NCI-H187 (cell line): ENCODE data around the gene BCAT1.
"Not testable (repeated sequence)": the region's sequence is repeated elsewhere in the genome, so short reads cannot be mapped to it uniquely, and the experiment has no call there.

Experiments
- DNase-seq, 2 experiments: peaks; one replicate each; lab custom pipeline; 2025; lab: John Stamatoyannopoulos, UW

Gene BCAT1

DNA sequence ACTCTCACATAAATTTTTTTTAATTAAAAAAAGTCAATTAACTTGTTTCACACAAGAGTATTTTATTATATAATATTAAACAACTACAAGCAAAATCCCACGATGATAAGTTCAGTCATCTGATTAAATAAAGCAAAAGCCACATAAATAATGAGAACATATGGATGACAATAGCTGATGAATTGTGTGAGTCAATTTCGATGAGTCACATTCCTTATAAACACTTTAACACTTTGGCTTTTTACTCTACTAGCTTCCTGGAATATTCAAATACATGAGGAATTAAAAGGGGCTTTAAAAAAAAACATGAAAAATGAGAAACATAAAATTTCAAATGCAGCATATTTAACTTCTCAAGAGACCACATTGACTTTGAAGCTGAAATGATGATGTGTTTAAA lies 95.3 kb downstream of the BCAT1 start:
- no peak for DNase-seq

- no peak for DNase-seq
These were observed 95.8 kb downstream of the BCAT1 start for GRCh38 chr12:24853094-24853493.

DNA sequence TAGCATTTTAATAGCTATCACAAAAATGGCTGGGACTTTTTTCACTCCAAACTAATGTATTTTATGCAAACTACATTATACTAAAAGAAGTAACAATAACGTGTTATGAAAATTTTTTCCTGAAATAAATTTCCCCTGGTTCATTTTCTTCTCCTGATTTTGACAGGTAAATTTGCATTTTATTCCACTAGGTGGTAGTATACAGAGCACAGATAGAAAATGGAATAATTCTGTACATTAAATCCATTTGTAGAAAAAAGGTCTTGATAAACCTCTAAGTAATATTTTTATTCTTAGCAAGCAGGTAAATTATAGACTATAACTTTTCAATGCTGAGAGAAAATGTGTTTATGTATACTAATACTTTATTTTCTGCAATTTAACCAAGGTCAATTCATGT lies 96.5 kb downstream of the BCAT1 start:
- no peak for DNase-seq

- not testable (repeated sequence) for DNase-seq
These were observed 97.0 kb downstream of the BCAT1 start for GRCh38 chr12:24851883-24852282.

DNA sequence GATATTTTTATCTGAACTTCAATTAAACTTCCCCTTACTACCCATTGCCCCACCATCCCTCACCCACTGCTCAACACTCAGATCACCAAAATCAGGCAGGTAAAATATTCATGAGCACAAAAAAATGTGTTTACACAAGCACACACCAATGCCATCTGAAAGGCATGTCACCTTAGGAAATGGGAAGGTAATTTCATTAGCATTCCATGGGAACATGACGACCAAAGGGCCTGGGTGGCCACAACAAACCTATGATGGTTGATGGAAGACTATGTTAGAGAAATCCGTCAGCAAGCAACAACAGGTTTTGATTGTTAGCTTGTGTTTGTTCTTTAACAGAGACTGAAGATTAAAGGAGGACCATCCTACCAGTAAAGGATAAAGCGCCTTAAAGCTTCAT lies 97.6 kb downstream of the BCAT1 start:
- DNase-seq = no peak

DNA sequence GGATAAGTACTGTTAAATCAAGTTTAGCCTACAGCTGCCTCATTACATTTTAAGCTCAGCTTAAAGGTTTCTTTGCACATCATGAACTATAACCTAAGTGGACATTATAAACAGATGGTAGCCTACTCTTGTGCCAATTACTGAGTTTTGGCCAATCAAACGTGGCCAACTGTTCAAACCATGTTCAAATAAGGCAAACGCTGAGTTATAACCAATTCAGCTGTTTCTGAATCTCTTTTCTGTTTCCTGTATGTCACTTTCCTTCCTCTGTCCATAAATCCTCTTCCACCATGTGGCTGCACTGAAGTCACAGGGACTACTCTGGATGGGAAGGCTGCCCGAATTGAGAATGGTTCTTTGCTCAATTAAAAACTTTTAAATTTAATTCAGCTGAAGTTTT lies 98.4 kb downstream of the BCAT1 start:
- DNase-seq = no peak

DNA sequence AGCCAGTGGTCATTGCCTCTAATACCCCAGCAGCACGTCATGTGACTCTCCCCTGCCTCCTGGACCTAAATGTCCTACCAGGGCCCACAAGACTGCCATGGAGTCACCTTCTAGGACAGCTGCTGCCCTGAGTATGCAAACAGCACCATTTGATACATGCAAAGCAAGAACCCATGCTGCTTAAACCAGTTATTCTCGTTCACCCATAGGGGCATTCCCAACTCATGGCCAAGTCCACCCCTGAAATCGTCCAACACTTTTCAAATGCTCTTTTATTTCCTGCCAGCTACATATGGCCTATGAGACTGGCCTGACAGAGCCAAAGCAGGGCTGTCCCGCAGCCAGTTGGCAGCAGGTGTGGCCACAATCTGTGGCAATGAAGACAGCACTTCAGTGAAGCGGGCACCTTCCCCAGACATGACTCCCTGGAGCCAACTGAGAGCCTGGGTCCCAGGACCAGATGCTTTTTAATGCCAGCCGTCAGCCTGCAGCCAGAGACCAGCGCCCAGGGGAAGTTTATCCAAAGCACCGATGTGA lies 99.9 kb downstream of the BCAT1 start:
- no peak for DNase-seq

- no peak for DNase-seq
These were observed 102.2 kb downstream of the BCAT1 start for GRCh38 chr12:24846689-24847088.

DNA sequence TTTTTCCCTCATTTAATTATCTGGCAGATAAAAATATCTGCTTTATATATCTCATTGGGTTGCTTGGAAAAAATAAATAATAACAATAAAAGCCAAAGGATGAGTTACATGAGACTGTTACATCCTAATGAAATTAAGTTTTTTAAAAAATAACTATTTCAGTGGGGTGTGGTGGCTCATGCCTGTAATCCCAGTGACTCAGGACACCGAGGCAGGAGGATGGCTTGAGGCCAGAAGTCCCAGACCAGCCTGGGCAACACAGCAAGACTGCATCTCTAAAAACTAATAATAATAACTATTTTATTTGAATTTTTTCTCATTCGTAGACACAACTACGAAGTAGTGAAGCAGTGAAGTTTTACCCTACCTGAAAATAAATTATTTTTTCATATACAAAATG lies 103.3 kb downstream of the BCAT1 start:
- no peak for DNase-seq

DNA sequence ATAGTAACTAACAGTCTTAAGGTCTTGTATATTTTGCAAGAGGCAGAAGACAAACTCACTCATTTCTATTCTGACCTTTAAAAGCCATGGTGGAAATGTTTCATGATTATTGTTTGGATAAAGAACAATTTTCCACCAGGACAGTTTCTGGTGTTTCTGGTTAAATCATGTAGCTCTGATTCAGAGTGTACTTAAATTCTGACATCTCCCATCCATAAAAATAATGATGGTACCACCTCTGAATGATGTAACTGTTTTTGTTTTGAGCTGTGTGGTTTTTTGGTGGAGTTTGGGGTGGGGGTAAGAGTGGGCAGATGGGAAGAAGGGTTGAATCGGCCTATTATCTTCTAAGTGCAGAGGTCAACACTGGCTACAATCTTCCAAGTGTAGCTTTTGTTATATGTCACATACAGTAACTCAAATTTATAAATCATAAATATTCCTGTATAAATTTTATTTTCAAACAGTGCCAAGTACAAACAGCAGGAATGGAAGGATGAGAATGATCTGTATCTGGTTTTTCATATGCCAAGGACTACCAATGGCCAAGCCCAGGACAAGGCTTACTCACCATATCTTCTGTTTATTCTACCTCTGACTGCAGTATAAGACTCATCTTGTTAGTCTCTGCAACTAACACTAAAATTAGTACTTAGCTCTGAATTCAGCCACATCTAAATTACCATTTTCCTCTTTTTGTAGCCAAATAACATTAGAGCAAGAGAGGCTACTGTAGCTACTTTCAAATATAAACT lies 108.7 kb downstream of the BCAT1 start:
- DNase-seq = no peak

DNA sequence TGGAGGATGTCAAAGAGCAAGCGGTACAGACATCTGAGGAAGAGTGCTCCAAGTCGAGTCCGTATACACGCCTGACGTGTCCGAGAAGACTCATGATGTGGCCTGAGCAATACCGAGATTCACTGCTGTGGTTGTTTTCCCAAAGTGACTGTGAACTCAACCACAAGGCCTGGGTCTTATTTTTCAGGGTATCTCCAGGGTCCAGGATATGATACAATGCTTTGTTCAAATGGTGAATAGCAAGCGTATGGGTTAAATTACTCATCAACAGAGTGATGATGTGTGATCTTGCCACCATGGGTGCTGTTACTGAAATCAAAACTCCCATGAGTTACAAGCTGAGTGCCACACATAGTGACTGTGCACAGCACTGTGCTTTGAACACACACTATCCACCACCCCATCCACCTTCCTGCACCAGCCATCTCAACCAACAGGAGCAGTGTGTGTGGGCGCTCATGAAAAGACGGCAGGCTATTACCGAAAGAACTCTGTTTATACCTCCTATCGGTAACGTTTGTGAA lies 109.6 kb downstream of the BCAT1 start:
- DNase-seq = no peak

- no peak for DNase-seq
These were observed 110.4 kb downstream of the BCAT1 start for GRCh38 chr12:24838531-24838950.

GRCh38 chr12:24835377-24835776 lies 113.5 kb downstream of the BCAT1 start:
- no peak for DNase-seq

GRCh38 chr12:24833513-24833912 lies 115.4 kb downstream of the BCAT1 start:
- no peak for DNase-seq

- no peak for DNase-seq
These were observed 124.9 kb downstream of the BCAT1 start for GRCh38 chr12:24823808-24824515.

DNA sequence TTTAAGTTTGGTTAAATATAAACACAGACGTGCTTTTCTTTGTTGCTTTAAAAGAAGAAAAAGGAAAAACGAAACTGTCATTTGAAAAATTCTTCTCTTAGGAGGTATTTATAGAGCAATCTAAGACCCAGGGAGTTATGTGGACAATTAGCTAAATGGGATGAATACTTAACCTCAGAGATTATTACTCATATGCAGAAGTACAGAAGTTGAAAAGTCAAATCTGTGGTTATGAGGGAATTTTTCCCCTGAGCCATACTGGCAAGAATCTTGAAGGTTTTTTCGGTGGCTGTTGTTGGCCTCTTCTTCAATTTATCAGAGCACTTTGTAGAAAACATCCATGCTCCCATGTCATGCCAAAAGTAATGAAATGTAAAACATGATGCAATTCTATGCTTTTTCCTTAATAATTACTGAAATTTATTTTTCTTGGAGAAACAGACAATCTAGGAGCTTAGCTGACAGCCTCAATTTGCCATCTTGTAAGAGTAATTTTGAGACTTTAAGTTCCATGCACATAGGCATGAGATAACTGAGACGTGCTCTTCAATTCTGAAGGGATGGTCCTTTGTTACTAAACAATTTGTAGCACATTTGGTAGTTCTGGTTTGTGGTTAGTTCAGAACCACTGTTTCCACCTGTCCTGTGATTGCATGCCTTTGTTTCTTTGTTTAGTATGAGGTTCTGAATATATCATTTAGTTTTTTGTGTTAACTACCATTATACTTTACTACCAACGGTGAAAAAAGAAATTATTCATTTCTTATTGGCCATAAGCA lies 126.6 kb downstream of the BCAT1 start:
- no peak for DNase-seq

- DNase-seq = no peak
These were observed 127.2 kb downstream of the BCAT1 start for GRCh38 chr12:24821691-24822090.

- no peak for DNase-seq
These were observed 128.0 kb downstream of the BCAT1 start for GRCh38 chr12:24820872-24821271.

GRCh38 chr12:24818351-24818750 lies 130.6 kb downstream of the BCAT1 start:
- DNase-seq = no peak

GRCh38 chr12:24815114-24815423 lies 133.8 kb downstream of the BCAT1 start:
- no peak for DNase-seq

GRCh38 chr12:24814379-24815113 lies 134.4 kb downstream of the BCAT1 start:
- no peak for DNase-seq

DNA sequence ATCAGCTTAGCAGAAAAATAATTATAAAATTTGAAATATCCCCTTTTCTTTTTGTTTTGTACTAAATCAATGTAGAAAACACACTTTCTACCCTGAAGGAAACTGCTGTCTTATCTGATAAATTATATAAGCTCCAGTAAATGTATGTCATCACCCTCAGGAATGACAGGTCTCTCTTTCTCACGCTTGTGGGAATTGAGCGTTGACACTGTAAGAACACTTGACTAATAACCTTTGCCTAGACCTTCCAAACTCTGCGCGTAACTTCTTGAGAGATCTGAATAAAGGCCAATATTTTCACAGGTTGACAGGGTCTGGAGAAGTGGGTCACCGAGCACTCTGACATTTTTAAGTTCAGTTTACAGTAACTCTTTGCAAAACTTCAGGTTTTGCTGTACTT lies 138.5 kb downstream of the BCAT1 start:
- no peak for DNase-seq
